Hematopoietic multipotent progenitor cell treated with erythropoietin and hydrocortisone succinate and interleukin-3 and kit ligand, for 17 days (in vitro differentiated cells): Measurements from ENCODE around the gene MPC1.
"Not testable (repeated sequence)": the region's sequence is repeated elsewhere in the genome, so short reads cannot be mapped to it uniquely, and the experiment has no call there.

Source experiments
- DNase-seq: peaks from one replicate; pipeline ENCODE4 v3.0.0-alpha.2; 2015; ENCODE audit warnings: low spot score

MPC1 gene

GRCh38 chr6:166381381-166381732 lies 1.4 kb downstream of the MPC1 start:
- DNase-seq: no peak

- DNase-seq: no peak
Measured at GRCh38 chr6:166379800-166380199, 2.9 kb downstream of the MPC1 start.

GRCh38 chr6:166379103-166379586 lies 3.6 kb downstream of the MPC1 start:
- no peak for DNase-seq

- no peak for DNase-seq
Measured at GRCh38 chr6:166377721-166378120, 5.0 kb downstream of the MPC1 start.

- no peak for DNase-seq
Measured at GRCh38 chr6:166375013-166375412, 7.7 kb downstream of the MPC1 start.

GRCh38 chr6:166370489-166370888 lies 12.3 kb downstream of the MPC1 start:
- no peak for DNase-seq

- DNase-seq: no peak
Measured at GRCh38 chr6:166369782-166370181, 13.0 kb downstream of the MPC1 start.

GRCh38 chr6:166366921-166367320 lies 15.8 kb downstream of the MPC1 start:
- no peak for DNase-seq

GRCh38 chr6:166365806-166366205 lies 16.9 kb downstream of the MPC1 start:
- DNase-seq: no peak

GRCh38 chr6:166365221-166365620 lies 17.5 kb downstream of the MPC1 start:
- DNase-seq: no peak

- DNase-seq: no peak
Measured at GRCh38 chr6:166364456-166364855, 18.3 kb downstream of the MPC1 start.

- DNase-seq: not testable (repeated sequence)
Measured at GRCh38 chr6:166362427-166362826, 20.3 kb downstream of the MPC1 start.

- DNase-seq: no peak
Measured at GRCh38 chr6:166361077-166361429, 21.7 kb downstream of the MPC1 start.

- DNase-seq: no peak
Measured at GRCh38 chr6:166360243-166361076, 22.3 kb downstream of the MPC1 start.

- DNase-seq: no peak
Measured at GRCh38 chr6:166355552-166355951, 27.2 kb downstream of the MPC1 start.

GRCh38 chr6:166354965-166355364 lies 27.8 kb downstream of the MPC1 start:
- DNase-seq: no peak

- DNase-seq: no peak
Measured at GRCh38 chr6:166354143-166354542, 28.6 kb downstream of the MPC1 start.

- no peak for DNase-seq
Measured at GRCh38 chr6:166353507-166353906, 29.2 kb downstream of the MPC1 start.

GRCh38 chr6:166352923-166353322 lies 29.8 kb downstream of the MPC1 start:
- no peak for DNase-seq

- DNase-seq: no peak
Measured at GRCh38 chr6:166351715-166352285, 30.9 kb downstream of the MPC1 start.

GRCh38 chr6:166348305-166348949 lies 34.3 kb downstream of the MPC1 start:
- DNase-seq: no peak

GRCh38 chr6:166346965-166347364 lies 35.8 kb downstream of the MPC1 start:
- DNase-seq: no peak

GRCh38 chr6:166346449-166346848 lies 36.3 kb downstream of the MPC1 start:
- DNase-seq: no peak
